KMS-11 (cell line): ENCODE results near the gene CAV2.

ENCODE experiments used
- H2AFZ ChIP-seq: fragments of 200-600 bp; sonication (generic); 2 replicates; pipeline ENCODE4 v1.6.1; 2016; ENCODE audit warnings: antibody characterized with exemption, mixed run types, low read depth
- H3K27ac ChIP-seq: fragments of 200-600 bp; sonication (generic); 2 replicates; pipeline ENCODE4 v1.6.1; 2016; ENCODE audit warnings: mild to moderate bottlenecking, mixed run types
- H3K27me3 ChIP-seq: fragments of 200-600 bp; sonication (generic); 2 replicates; pipeline ENCODE4 v1.6.1; 2017; ENCODE audit warnings: mild to moderate bottlenecking, low read depth, mixed run types, moderate library complexity; ENCODE audit not compliant: insufficient read depth
- H3K36me3 ChIP-seq: fragments of 200-600 bp; sonication (generic); 2 replicates; pipeline ENCODE4 v1.6.1; 2017; ENCODE audit warnings: mild to moderate bottlenecking, mixed run types; ENCODE audit not compliant: insufficient read depth
- H3K4me1 ChIP-seq: fragments of 200-600 bp; sonication (generic); 2 replicates; pipeline ENCODE4 v1.6.1; 2016; ENCODE audit warnings: mild to moderate bottlenecking, low read depth, mixed run types; ENCODE audit not compliant: poor library complexity, severe bottlenecking
- H3K4me2 ChIP-seq: fragments of 200-600 bp; sonication (generic); 2 replicates; pipeline ENCODE4 v1.7.0; 2016; ENCODE audit warnings: mild to moderate bottlenecking, mixed run types
- H3K4me3 ChIP-seq: fragments of 200-600 bp; sonication (generic); IDR thresholded peaks from 2 replicates; pipeline ENCODE4 v1.6.1; 2017; ENCODE audit warnings: low read depth, low read length, mixed read lengths; ENCODE audit not compliant: insufficient read depth
- H3K79me2 ChIP-seq: fragments of 200-600 bp; sonication (generic); 2 replicates; pipeline ENCODE4 v1.6.1; 2016; ENCODE audit warnings: low read depth, mixed run types; ENCODE audit not compliant: insufficient read depth
- H3K9ac ChIP-seq: fragments of 200-600 bp; sonication (generic); 2 replicates; pipeline ENCODE4 v1.6.1; 2016; ENCODE audit warnings: mild to moderate bottlenecking, mixed run types
- H4K20me1 ChIP-seq: fragments of 200-600 bp; sonication (generic); 2 replicates; pipeline ENCODE4 v1.6.1; 2016; ENCODE audit warnings: mild to moderate bottlenecking, mixed run types; ENCODE audit not compliant: insufficient read depth
- TF ChIP-seq, protein P1 (sequence below): fragments of 200-600 bp; sonication (generic); conservative IDR thresholded peaks from 2 replicates; pipeline ENCODE4 v1.6.1; 2017; ENCODE audit warnings: low read depth, mild to moderate bottlenecking, antibody characterized with exemption, low read length, moderate library complexity, mixed read lengths

Gene CAV2

DNA sequence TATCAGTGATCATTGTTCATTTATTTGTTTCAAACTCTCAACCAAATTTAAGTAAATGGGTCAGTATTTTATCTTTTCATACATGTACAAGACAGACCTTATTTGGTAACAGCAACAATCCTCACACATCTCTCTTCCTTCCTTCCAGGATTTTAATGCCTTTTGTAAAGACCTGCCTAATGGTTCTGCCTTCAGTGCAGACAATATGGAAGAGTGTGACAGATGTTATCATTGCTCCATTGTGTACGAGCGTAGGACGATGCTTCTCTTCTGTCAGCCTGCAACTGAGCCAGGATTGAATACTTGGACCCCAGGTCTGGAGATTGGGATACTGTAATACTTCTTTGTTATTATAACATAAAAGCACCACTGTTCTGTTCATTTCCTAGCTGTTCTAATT lies 6.3 kb downstream of the CAV2 start:
- H4K20me1 ChIP-seq = no peaks in the 10 kb centered on the region
- TF ChIP-seq, protein P1, sequence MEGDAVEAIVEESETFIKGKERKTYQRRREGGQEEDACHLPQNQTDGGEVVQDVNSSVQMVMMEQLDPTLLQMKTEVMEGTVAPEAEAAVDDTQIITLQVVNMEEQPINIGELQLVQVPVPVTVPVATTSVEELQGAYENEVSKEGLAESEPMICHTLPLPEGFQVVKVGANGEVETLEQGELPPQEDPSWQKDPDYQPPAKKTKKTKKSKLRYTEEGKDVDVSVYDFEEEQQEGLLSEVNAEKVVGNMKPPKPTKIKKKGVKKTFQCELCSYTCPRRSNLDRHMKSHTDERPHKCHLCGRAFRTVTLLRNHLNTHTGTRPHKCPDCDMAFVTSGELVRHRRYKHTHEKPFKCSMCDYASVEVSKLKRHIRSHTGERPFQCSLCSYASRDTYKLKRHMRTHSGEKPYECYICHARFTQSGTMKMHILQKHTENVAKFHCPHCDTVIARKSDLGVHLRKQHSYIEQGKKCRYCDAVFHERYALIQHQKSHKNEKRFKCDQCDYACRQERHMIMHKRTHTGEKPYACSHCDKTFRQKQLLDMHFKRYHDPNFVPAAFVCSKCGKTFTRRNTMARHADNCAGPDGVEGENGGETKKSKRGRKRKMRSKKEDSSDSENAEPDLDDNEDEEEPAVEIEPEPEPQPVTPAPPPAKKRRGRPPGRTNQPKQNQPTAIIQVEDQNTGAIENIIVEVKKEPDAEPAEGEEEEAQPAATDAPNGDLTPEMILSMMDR = no peak
- H3K79me2 ChIP-seq = peaks cover 10% of the 10 kb centered on the region; the same call in 1 of the 2 replicates
- peaks cover 5% of the 10 kb centered on the region; the same call in 1 of the 2 replicates for H3K36me3 ChIP-seq
- no peak overlapping the region for H3K4me3 ChIP-seq
- no peak overlapping the region for H3K4me2 ChIP-seq
- no peak overlapping the region for H3K9ac ChIP-seq
- H3K27ac ChIP-seq = no peak overlapping the region
- H3K27me3 ChIP-seq = no peaks in the 10 kb centered on the region
- no peak overlapping the region for H2AFZ ChIP-seq
- H3K4me1 ChIP-seq = peaks cover 57% of the 10 kb centered on the region

DNA sequence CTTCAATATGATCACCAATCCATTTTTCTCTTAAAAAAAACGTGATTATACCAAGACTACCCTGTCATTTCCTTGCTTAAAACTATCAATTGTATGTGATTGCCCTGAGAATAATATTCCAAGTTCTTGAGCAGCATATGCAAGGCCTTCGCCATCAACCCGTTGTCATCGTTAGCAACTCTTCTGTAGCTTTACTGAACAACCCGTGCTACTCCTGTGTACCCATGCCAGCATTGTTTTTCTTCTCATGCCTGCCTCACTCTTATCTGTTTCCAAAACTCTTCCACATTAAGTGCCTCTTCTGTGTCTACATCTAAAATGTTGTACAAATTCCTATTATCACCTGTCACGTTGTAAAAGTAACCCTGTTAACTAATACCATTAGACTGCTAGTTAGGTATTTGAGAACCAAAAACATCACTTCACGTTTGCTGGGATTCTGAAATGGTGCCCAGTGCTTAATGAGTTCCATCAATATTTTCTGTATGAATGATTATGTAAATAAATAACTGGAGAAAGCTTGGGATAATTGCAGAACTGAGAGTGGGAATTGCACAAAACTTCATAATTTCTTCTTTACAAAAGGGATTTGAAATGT lies 10.5 kb downstream of the CAV2 start:
- 0 out of 2 replicates have a peak overlapping the region, but pooled peaks have one; percentile 76 for H2AFZ ChIP-seq
- H3K4me2 ChIP-seq = peak overlapping the region; percentile 92; the same call in 1 of the 2 replicates
- no peak overlapping the region for H3K9ac ChIP-seq
- peaks cover 42% of the 10 kb centered on the region for H3K4me1 ChIP-seq
- peaks cover 5% of the 10 kb centered on the region; the same call in 1 of the 2 replicates for H3K36me3 ChIP-seq
- no peak overlapping the region for H3K27ac ChIP-seq
- TF ChIP-seq, protein P1 = no peak
- H3K27me3 ChIP-seq = no peaks in the 10 kb centered on the region
- H4K20me1 ChIP-seq = no peaks in the 10 kb centered on the region
- H3K4me3 ChIP-seq = no peak overlapping the region
- 0 out of 2 replicates have a peak, but pooled peaks cover 3% of the 10 kb centered on the region for H3K79me2 ChIP-seq

DNA sequence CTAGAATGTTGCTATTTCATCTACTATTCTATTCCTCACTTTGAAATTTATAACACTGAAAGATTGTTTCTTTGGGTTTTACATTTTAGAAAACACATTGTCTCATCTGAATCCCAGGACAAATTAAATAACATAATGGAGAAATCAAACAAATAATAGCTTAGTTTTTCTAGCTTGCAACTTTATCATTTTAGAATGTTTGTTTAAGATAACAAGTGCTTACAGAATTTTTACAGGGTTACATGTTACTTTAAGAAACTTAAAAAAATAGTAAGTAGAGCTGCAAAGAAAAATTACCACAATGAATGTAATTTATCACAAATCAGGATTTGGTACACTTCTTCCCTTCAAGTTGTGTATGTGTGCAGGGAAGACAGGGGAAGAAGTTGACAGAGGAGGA lies 11.3 kb downstream of the CAV2 start:
- H3K4me3 ChIP-seq = no peak overlapping the region

DNA sequence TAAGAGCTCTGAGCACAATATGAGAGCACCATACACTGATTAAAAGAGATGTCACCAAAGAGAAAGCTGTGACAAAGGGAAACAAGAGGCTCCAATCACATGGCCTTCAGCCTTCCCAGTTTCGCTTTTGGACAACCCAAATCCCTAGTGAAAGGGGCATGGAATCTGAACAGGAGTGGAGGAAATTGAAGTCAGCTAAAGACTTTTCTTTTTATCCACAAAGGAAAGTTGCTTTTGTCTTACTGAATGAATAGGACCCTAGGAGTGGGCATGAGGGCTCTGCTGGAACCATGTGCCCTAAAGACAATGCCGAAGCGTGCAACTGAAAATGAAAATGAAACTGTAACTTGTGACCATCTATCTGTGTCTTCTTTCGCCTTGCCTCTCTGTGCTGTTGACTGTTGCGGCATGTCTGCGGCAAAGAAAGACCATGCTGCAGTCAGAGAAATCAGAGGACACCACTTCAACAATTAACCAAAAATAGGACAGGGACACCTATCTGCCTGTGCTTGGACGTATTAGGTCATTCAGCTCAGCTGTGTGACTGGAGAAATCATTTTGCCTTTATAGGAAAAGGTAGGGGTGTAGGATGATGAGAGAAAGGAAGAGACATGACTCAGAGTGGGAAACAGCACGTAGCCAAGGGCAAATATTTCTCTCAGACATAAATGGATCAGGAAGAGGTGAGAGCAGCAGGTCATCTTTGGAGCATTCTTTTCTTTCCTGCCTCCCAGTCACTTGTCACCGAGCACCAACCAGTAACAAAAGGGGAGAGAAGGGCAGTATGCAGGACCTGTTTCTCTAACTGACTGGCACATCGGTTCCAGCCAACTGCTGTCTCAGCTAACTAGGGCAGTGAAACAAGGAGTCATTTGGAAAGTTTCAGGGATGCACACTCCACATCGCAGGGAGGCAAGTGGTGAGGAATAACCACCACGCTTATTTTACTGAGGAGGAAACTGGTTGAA lies 12.3 kb downstream of the CAV2 start:
- H3K4me1 ChIP-seq = peaks cover 38% of the 10 kb centered on the region
- peak overlapping the region; percentile 91 for H3K9ac ChIP-seq

More for the DNA sequence above, 11.3 kb downstream of the CAV2 start:
- H2AFZ ChIP-seq = peak overlapping the region; percentile 76
- H3K4me2 ChIP-seq = peak overlapping the region; percentile 92
- H3K27ac ChIP-seq = peak overlapping the region; percentile 95
- no peaks in the 10 kb centered on the region for H3K79me2 ChIP-seq
- TF ChIP-seq, protein P1 = no peak
- peaks cover 5% of the 10 kb centered on the region; the same call in 1 of the 2 replicates for H3K36me3 ChIP-seq
- peak overlapping the region; percentile 91; the same call in 1 of the 2 replicates for H3K9ac ChIP-seq
- no peaks in the 10 kb centered on the region for H4K20me1 ChIP-seq
- H3K27me3 ChIP-seq = no peaks in the 10 kb centered on the region
- H3K4me1 ChIP-seq = peaks cover 40% of the 10 kb centered on the region

More for the DNA sequence above, 12.3 kb downstream of the CAV2 start:
- Histone ChIP-seq H3K4me3 (peak overlapping the region; percentile 94), H3K4me2 (peak overlapping the region; percentile 92), H3K27me3 (no peaks in the 10 kb centered on the region), H3K36me3 (peaks cover 3% of the 10 kb centered on the region; the same call in 1 of the 2 replicates), H2AFZ (peak overlapping the region; percentile 76), H3K27ac (peak overlapping the region; percentile 95), H4K20me1 (no peaks in the 10 kb centered on the region), H3K79me2 (no peaks in the 10 kb centered on the region)
- TF ChIP-seq, protein P1 = no peak
